Loucy (cell line): ENCODE results near the gene MAJIN.

Source experiments
- CTCF ChIP-seq: fragments of 200-600 bp; sonication (generic); conservative IDR thresholded peaks from 2 replicates; pipeline ENCODE4 v1.5.1; 2014; ENCODE audit warnings: mild to moderate bottlenecking, antibody characterized with exemption, low read length
- EZH2phosphoT487 ChIP-seq: fragments of 200-600 bp; IDR thresholded peaks from 2 replicates; pipeline ENCODE4 v1.6.1; 2018; ENCODE audit warnings: antibody characterized with exemption, mild to moderate bottlenecking, moderate library complexity, borderline replicate concordance

GRCh38 chr11:64900774-64901173, 71.1 kb downstream of the MAJIN start:
- no peak for TF ChIP-seq CTCF
- no peak for TF ChIP-seq EZH2phosphoT487
